HL-60 (cell line): ENCODE results near the gene AGAP1.

Source experiments
- DNase-seq, 2 experiments: peaks; one replicate each; pipeline ENCODE4 v3.0.0-alpha.2; 2010 to 2020; ENCODE audit warnings: low read depth in 1 of 2, low spot score in 1 of 2
- H3K27ac ChIP-seq: fragments of 250-450 bp; sonication (Bioruptor Pico); replicated peaks from 2 replicates; pipeline ENCODE4 v1.5.1; 2020; ENCODE audit warnings: mild to moderate bottlenecking, moderate library complexity
- H3K27me3 ChIP-seq: fragments of 250-450 bp; sonication (Bioruptor Pico); 2 replicates; pipeline ENCODE4 v1.5.1; 2021; ENCODE audit warnings: mild to moderate bottlenecking, moderate library complexity; ENCODE audit not compliant: insufficient read depth, poor library complexity, severe bottlenecking
- H3K4me3 ChIP-seq: replicated peaks from 2 replicates; pipeline ENCODE4 v1.5.1; 2011; ENCODE audit warnings: mild to moderate bottlenecking, control low read depth, low read length; ENCODE audit not compliant: insufficient read depth
- GABPA ChIP-seq: IDR thresholded peaks from 2 replicates; pipeline ENCODE4 v1.6.1; 2012; ENCODE audit warnings: low read depth
- POLR2AphosphoS5 ChIP-seq: IDR thresholded peaks from 2 replicates; pipeline ENCODE4 v1.6.1; 2012; ENCODE audit warnings: low read depth
- SPI1 ChIP-seq: IDR thresholded peaks from 2 replicates; pipeline ENCODE4 v1.6.1; 2012; ENCODE audit warnings: low read depth, mild to moderate bottlenecking, borderline replicate concordance
- TF ChIP-seq, protein P1 (sequence below): IDR thresholded peaks from one replicate; pipeline ENCODE4 v1.5.1; 2011; ENCODE audit warnings: low read length, control low read depth, inconsistent platforms; ENCODE audit not compliant: insufficient read depth
- TF ChIP-seq, protein P2 (sequence below): IDR thresholded peaks from 2 replicates; pipeline ENCODE4 v1.6.1; 2012; ENCODE audit warnings: low read depth; ENCODE audit not compliant: insufficient replicate concordance

Gene AGAP1

DNA sequence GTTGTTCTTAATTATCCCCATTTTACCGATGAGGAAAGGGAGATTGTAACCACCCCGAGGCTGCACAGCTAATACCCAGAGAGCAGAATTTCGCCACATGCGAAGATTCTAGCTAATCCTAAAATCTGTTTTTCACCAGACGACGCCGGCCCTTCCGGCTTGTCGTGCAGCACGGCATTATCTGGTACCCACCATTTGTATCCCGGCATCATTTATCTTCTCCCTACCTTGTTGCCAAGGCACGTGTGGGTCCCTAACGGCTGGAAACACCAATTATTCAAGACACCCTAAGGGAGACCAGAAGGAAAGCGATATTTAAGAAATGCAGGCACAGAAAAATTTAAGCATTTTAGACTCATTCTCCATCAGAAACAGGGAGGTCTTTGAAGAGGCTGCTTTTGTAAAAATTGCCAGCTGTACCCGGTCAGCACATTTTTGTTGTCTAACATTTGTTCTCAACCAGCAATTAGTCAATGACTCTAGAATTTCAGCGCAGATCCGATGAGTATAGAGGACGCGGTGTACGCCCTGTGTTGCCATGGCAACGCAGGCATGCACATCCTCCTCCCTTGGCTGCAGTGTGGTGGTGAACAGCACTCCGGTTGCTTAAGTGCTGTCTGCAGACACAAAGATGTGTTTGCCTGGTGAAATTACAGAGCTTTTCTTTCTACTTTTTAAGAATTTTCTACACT lies 111.6 kb downstream of the AGAP1 start:
- no peak for DNase-seq
- no peak overlapping the region for H3K4me3 ChIP-seq
- TF ChIP-seq, protein P1, sequence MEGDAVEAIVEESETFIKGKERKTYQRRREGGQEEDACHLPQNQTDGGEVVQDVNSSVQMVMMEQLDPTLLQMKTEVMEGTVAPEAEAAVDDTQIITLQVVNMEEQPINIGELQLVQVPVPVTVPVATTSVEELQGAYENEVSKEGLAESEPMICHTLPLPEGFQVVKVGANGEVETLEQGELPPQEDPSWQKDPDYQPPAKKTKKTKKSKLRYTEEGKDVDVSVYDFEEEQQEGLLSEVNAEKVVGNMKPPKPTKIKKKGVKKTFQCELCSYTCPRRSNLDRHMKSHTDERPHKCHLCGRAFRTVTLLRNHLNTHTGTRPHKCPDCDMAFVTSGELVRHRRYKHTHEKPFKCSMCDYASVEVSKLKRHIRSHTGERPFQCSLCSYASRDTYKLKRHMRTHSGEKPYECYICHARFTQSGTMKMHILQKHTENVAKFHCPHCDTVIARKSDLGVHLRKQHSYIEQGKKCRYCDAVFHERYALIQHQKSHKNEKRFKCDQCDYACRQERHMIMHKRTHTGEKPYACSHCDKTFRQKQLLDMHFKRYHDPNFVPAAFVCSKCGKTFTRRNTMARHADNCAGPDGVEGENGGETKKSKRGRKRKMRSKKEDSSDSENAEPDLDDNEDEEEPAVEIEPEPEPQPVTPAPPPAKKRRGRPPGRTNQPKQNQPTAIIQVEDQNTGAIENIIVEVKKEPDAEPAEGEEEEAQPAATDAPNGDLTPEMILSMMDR = no peak
- TF ChIP-seq GABPA (no peak), POLR2AphosphoS5 (no peak), SPI1 (no peak)
- TF ChIP-seq, protein P2, sequence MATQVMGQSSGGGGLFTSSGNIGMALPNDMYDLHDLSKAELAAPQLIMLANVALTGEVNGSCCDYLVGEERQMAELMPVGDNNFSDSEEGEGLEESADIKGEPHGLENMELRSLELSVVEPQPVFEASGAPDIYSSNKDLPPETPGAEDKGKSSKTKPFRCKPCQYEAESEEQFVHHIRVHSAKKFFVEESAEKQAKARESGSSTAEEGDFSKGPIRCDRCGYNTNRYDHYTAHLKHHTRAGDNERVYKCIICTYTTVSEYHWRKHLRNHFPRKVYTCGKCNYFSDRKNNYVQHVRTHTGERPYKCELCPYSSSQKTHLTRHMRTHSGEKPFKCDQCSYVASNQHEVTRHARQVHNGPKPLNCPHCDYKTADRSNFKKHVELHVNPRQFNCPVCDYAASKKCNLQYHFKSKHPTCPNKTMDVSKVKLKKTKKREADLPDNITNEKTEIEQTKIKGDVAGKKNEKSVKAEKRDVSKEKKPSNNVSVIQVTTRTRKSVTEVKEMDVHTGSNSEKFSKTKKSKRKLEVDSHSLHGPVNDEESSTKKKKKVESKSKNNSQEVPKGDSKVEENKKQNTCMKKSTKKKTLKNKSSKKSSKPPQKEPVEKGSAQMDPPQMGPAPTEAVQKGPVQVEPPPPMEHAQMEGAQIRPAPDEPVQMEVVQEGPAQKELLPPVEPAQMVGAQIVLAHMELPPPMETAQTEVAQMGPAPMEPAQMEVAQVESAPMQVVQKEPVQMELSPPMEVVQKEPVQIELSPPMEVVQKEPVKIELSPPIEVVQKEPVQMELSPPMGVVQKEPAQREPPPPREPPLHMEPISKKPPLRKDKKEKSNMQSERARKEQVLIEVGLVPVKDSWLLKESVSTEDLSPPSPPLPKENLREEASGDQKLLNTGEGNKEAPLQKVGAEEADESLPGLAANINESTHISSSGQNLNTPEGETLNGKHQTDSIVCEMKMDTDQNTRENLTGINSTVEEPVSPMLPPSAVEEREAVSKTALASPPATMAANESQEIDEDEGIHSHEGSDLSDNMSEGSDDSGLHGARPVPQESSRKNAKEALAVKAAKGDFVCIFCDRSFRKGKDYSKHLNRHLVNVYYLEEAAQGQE = no peak
- no peaks in the 10 kb centered on the region for H3K27me3 ChIP-seq
- H3K27ac ChIP-seq = no peak overlapping the region

DNA sequence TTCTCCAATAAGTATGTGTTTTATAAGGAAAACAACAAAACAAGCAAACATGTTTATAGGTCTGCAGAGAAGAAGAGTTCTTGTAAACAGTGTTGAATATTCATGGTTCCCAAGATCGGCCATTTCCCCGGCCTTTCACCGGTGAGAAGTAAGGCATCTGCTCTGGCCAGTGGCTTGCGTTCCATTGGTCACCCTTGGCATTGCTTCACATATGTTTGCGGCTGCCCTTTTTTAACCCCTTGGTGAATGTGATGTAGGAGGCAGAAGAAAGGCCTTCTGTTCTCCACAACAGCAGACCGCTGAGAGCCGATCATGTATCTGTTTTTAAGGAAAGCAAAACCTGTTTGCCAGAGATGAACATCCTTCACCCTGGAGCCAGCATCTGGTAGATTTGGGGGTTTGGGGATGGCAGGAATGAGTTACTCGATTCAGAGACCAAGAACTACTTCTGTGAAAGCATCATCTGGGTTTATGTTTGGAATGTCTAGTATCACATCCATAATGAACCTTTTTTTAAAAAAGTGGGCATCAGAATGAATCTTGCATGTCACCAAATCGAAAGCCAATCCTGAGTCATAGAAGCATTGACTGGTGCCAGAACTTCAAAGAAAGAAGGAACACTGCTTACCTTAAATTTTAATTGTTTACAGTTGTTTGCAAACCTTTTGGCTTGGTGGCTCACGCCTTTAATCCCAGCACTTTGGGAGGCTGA lies 112.3 kb downstream of the AGAP1 start:
- DNase-seq = no peak
- no peak overlapping the region for H3K27ac ChIP-seq
- no peaks in the 10 kb centered on the region for H3K27me3 ChIP-seq
- no peak overlapping the region for H3K4me3 ChIP-seq
- TF ChIP-seq SPI1 = no peak

DNA sequence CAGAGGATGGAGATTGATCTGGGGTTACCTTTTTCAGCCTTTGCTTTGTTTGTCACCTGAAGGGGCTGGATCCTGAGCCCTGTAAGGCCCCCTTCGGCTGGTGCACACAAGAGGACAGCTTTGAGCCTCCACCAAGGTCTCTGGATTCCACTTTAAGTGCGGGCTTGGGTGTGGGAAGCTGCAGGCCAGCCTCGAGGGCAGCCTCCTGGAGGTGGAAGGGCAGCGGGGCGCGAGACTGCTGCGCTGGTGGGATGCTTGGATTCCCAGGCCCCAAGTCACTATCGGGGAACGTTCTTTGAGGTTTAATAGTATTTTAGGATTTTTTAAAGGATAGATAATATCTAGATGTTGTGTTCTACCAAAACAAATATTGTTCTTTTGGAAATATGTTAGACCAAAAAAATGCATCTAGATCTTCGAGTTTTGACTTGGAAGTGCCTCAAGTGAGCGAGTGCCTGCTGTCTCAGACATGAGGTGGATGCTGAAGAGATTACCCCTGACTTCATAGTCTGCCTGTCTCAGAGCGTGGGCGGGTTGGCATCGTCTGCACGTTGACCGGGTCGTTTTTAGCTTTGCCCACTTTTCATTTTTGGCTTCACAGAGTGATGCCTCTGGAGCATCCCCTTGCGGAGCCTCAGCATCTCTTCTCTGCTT lies 113.8 kb downstream of the AGAP1 start:
- DNase-seq = no peak
- H3K27ac ChIP-seq = no peak overlapping the region
- no peaks in the 10 kb centered on the region for H3K27me3 ChIP-seq
- no peak overlapping the region for H3K4me3 ChIP-seq
- TF ChIP-seq, protein P1 = no peak
- no peak for TF ChIP-seq SPI1
- no peak for TF ChIP-seq POLR2AphosphoS5
- TF ChIP-seq GABPA = no peak

DNA sequence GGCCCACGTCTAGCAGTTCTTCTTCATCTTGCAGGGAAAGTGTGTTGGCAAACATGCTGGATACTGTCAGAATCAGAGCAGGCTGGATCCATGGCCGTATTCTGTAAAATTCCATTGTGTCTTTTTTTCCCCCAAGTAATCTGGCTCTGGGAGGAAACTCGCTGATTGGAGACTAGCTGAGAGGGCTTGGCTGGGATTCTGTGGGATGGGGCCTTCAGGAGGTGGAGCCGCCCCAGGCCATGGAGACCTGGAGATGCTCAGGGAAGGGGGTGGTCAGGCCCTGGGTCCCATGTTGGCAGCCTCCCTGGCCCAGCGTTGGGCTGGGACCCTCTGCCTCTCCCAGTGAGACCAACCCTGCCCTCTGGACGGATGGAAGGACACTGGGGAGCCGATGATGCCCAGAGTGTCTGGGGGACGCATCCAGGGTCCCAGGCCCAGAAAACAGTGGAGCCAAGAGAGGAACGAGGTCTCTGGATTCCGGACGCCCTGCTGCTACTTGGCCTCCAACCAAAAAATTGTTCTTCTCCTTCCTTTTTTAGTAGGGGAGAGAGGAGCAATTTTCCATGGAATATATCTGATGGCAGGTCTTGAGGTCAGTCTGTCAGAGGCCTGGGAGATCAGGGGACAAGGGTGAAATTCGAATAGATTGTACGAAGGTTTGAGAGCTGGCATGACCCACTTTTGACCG lies 114.5 kb downstream of the AGAP1 start:
- H3K4me3 ChIP-seq = no peak overlapping the region
- no peak overlapping the region for H3K27ac ChIP-seq
- no peaks in the 10 kb centered on the region for H3K27me3 ChIP-seq
- no peak for DNase-seq
- TF ChIP-seq, protein P1 = no peak
- TF ChIP-seq GABPA (no peak), POLR2AphosphoS5 (no peak), SPI1 (no peak)
- TF ChIP-seq, protein P2 = no peak
